ENCODE results near the gene LAMA4. TPM values are rescaled to one million over a fixed set of nuclear protein-coding genes. Genes with fewer than 3 reads are reported as not detected.

Gene LAMA4
- total RNA-seq, 1 donor from 2014 or later: 0.22 TPM

- no peak overlapping the region for H3K4me3 Mint-ChIP-seq (ENCODE audit: unreplicated experiment)
- no peak for DNase-seq
- no peak for TF ChIP-seq CTCF (IDR thresholded peaks at IDR 0.05; ENCODE audit: partially characterized antibody, unreplicated experiment)
- H3K27me3 Mint-ChIP-seq (ENCODE audit: unreplicated experiment): peaks cover 2% of the 10 kb centered on the region
- no peak overlapping the region for H3K27ac Mint-ChIP-seq (ENCODE audit: unreplicated experiment)
- peaks cover 2% of the 10 kb centered on the region for H3K9me3 Mint-ChIP-seq (ENCODE audit: unreplicated experiment)
- H3K36me3 Mint-ChIP-seq (ENCODE audit: unreplicated experiment): no peaks in the 10 kb centered on the region
- H3K4me1 Mint-ChIP-seq (ENCODE audit: low read depth, unreplicated experiment): peaks cover 6% of the 10 kb centered on the region
These were observed 20.4 kb upstream of the LAMA4 start for GRCh38 chr6:112274774-112275173.

GRCh38 chr6:112272799-112273198 lies 18.4 kb upstream of the LAMA4 start:
- Mint-ChIP-seq H3K4me1 (ENCODE audit: low read depth, unreplicated experiment) (peaks cover 3% of the 10 kb centered on the region), H3K27me3 (ENCODE audit: unreplicated experiment) (peaks cover 2% of the 10 kb centered on the region), H3K4me3 (ENCODE audit: unreplicated experiment) (no peak overlapping the region), H3K27ac (ENCODE audit: unreplicated experiment) (no peak overlapping the region), H3K9me3 (ENCODE audit: unreplicated experiment) (peaks cover 2% of the 10 kb centered on the region), H3K36me3 (ENCODE audit: unreplicated experiment) (no peaks in the 10 kb centered on the region)
- DNase-seq: no peak
- no peak for TF ChIP-seq CTCF (IDR thresholded peaks at IDR 0.05; ENCODE audit: partially characterized antibody, unreplicated experiment)

- peaks cover 3% of the 10 kb centered on the region for H3K4me1 Mint-ChIP-seq (ENCODE audit: low read depth, unreplicated experiment)
- peaks cover 2% of the 10 kb centered on the region for H3K9me3 Mint-ChIP-seq (ENCODE audit: unreplicated experiment)
- no peak overlapping the region for H3K27ac Mint-ChIP-seq (ENCODE audit: unreplicated experiment)
- no peak for DNase-seq
- no peak overlapping the region for H3K4me3 Mint-ChIP-seq (ENCODE audit: unreplicated experiment)
- peaks cover 5% of the 10 kb centered on the region for H3K27me3 Mint-ChIP-seq (ENCODE audit: unreplicated experiment)
- no peaks in the 10 kb centered on the region for H3K36me3 Mint-ChIP-seq (ENCODE audit: unreplicated experiment)
- TF ChIP-seq CTCF (IDR thresholded peaks at IDR 0.05; ENCODE audit: partially characterized antibody, unreplicated experiment): no peak
These were observed 16.4 kb upstream of the LAMA4 start for GRCh38 chr6:112270756-112271155.

GRCh38 chr6:112269979-112270566 lies 15.7 kb upstream of the LAMA4 start:
- Mint-ChIP-seq H3K36me3 (ENCODE audit: unreplicated experiment) (no peaks in the 10 kb centered on the region), H3K4me3 (ENCODE audit: unreplicated experiment) (no peak overlapping the region), H3K4me1 (ENCODE audit: low read depth, unreplicated experiment) (peaks cover 3% of the 10 kb centered on the region), H3K27me3 (ENCODE audit: unreplicated experiment) (peaks cover 5% of the 10 kb centered on the region), H3K9me3 (ENCODE audit: unreplicated experiment) (peaks cover 2% of the 10 kb centered on the region), H3K27ac (ENCODE audit: unreplicated experiment) (no peak overlapping the region)
- no peak for DNase-seq
- no peak for TF ChIP-seq CTCF (IDR thresholded peaks at IDR 0.05; ENCODE audit: partially characterized antibody, unreplicated experiment)

GRCh38 chr6:112269114-112269513 lies 14.7 kb upstream of the LAMA4 start:
- peaks cover 2% of the 10 kb centered on the region for H3K9me3 Mint-ChIP-seq (ENCODE audit: unreplicated experiment)

More at GRCh38 chr6:112269114-112269513, 14.7 kb upstream of the LAMA4 start:
- no peak for DNase-seq
- H3K27ac Mint-ChIP-seq (ENCODE audit: unreplicated experiment): no peak overlapping the region
- no peaks in the 10 kb centered on the region for H3K36me3 Mint-ChIP-seq (ENCODE audit: unreplicated experiment)
- H3K27me3 Mint-ChIP-seq (ENCODE audit: unreplicated experiment): peaks cover 9% of the 10 kb centered on the region
- no peak overlapping the region for H3K4me3 Mint-ChIP-seq (ENCODE audit: unreplicated experiment)
- H3K4me1 Mint-ChIP-seq (ENCODE audit: low read depth, unreplicated experiment): peaks cover 3% of the 10 kb centered on the region
- TF ChIP-seq CTCF (IDR thresholded peaks at IDR 0.05; ENCODE audit: partially characterized antibody, unreplicated experiment): no peak
